Calu3 (cell line): ENCODE measurements around the gene TBC1D32. TPM values are rescaled to one million over a fixed set of nuclear protein-coding genes. Genes with fewer than 3 reads are reported as not detected.

Experiments used
- Bru-seq: library from RNA; stranded (reverse); fragments of 400-500 nt; gene quantifications from one replicate; lab custom pipeline; 2021; lab: Mats Ljungman, UMichigan
- BruChase-seq, 2 experiments: library from RNA; stranded (reverse); fragments of 400-500 nt; gene quantifications; one replicate each; lab custom pipeline; 2021; lab: Mats Ljungman, UMichigan
- BruUV-seq: library from RNA; stranded (reverse); fragments of 400-500 nt; replicated peaks from 2 replicates; lab custom pipeline; 2021; lab: Mats Ljungman, UMichigan
- CTCF ChIA-PET: fragments of 300-600 bp; sonication (Branson Sonifier 250); formaldehyde crosslinking; loops from one replicate; lab custom pipeline; 2022; ENCODE audit warnings: antibody characterized with exemption; lab: Charles Lee
- DNase-seq: peaks from one replicate; pipeline ENCODE4 v3.0.0; 2022
- H3K27ac Mint-ChIP-seq: one replicate; pipeline ENCODE4 v1.8.0; 2022; ENCODE audit warnings: mixed read lengths; ENCODE audit not compliant: unreplicated experiment
- H3K27me3 Mint-ChIP-seq: one replicate; pipeline ENCODE4 v1.8.0; 2022; ENCODE audit warnings: mixed read lengths; ENCODE audit not compliant: unreplicated experiment
- H3K36me3 Mint-ChIP-seq: one replicate; pipeline ENCODE4 v1.8.0; 2022; ENCODE audit warnings: mild to moderate bottlenecking, moderate library complexity, mixed read lengths; ENCODE audit not compliant: insufficient read depth, unreplicated experiment
- H3K4me1 Mint-ChIP-seq: one replicate; pipeline ENCODE4 v1.8.0; 2022; ENCODE audit warnings: mild to moderate bottlenecking, low read depth, mixed read lengths; ENCODE audit not compliant: unreplicated experiment
- H3K4me3 Mint-ChIP-seq: one replicate; pipeline ENCODE4 v1.8.0; 2022; ENCODE audit warnings: mild to moderate bottlenecking, low read depth, moderate library complexity, mixed read lengths; ENCODE audit not compliant: unreplicated experiment
- H3K9me3 Mint-ChIP-seq: one replicate; pipeline ENCODE4 v1.8.0; 2022; ENCODE audit warnings: low read depth, mixed read lengths; ENCODE audit not compliant: unreplicated experiment
- intact Hi-C: fragments of 100-400 bp; cut with micrococcal nuclease; formaldehyde crosslinking; loops from one replicate; pipeline ENCODE4 v1.10.0; 2022; ENCODE audit not compliant: unreplicated experiment
- long read RNA-seq: library from polyadenylated mRNA; stranded (forward); transcript quantifications from one replicate; pipeline ENCODE4 v2.0.0, GENCODE V29; 2022
- total RNA-seq: library from RNA; stranded (reverse); gene quantifications from 2 replicates; pipeline ENCODE4 v1.2.3, GENCODE V29; 2022
- TF ChIP-seq, protein P1 (sequence below): fragments of 200-600 bp; IDR thresholded peaks from one replicate; pipeline ENCODE4 v1.8.0; 2022; ENCODE audit warnings: antibody characterized with exemption; ENCODE audit not compliant: unreplicated experiment

TBC1D32 gene, protein sequence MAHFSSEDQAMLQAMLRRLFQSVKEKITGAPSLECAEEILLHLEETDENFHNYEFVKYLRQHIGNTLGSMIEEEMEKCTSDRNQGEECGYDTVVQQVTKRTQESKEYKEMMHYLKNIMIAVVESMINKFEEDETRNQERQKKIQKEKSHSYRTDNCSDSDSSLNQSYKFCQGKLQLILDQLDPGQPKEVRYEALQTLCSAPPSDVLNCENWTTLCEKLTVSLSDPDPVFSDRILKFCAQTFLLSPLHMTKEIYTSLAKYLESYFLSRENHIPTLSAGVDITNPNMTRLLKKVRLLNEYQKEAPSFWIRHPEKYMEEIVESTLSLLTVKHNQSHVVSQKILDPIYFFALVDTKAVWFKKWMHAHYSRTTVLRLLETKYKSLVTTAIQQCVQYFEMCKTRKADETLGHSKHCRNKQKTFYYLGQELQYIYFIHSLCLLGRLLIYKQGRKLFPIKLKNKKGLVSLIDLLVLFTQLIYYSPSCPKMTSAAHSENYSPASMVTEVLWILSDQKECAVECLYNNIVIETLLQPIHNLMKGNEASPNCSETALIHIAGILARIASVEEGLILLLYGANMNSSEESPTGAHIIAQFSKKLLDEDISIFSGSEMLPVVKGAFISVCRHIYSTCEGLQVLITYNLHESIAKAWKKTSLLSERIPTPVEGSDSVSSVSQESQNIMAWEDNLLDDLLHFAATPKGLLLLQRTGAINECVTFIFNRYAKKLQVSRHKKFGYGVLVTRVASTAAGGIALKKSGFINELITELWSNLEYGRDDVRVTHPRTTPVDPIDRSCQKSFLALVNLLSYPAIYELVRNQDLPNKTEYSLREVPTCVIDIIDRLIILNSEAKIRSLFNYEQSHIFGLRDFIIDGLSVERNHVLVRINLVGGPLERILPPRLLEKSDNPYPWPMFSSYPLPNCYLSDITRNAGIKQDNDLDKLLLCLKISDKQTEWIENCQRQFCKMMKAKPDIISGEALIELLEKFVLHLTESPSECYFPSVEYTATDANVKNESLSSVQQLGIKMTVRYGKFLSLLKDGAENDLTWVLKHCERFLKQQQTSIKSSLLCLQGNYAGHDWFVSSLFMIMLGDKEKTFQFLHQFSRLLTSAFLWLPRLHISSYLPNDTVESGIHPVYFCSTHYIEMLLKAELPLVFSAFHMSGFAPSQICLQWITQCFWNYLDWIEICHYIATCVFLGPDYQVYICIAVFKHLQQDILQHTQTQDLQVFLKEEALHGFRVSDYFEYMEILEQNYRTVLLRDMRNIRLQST
- 8.4 and 8.9 TPM in 2 replicates for total RNA-seq
- percentile 63 among the genes with signal in this experiment for Bru-seq, nascent RNA
- BruChase-seq, experiment 1, labeled RNA remaining after a 6-hour chase, result percentile 45 among the genes with signal in this experiment
- percentile 52 among the genes with signal in this experiment for BruChase-seq, experiment 2, labeled RNA remaining after a 2-hour chase
- long read RNA-seq, full-length matches to known transcripts, result 1 of 1 reads
- long read RNA-seq, partial matches to known transcripts, result 0 of 1 reads
- long read RNA-seq, other reads (novel, unspliced or antisense), result 0 of 1 reads

DNA sequence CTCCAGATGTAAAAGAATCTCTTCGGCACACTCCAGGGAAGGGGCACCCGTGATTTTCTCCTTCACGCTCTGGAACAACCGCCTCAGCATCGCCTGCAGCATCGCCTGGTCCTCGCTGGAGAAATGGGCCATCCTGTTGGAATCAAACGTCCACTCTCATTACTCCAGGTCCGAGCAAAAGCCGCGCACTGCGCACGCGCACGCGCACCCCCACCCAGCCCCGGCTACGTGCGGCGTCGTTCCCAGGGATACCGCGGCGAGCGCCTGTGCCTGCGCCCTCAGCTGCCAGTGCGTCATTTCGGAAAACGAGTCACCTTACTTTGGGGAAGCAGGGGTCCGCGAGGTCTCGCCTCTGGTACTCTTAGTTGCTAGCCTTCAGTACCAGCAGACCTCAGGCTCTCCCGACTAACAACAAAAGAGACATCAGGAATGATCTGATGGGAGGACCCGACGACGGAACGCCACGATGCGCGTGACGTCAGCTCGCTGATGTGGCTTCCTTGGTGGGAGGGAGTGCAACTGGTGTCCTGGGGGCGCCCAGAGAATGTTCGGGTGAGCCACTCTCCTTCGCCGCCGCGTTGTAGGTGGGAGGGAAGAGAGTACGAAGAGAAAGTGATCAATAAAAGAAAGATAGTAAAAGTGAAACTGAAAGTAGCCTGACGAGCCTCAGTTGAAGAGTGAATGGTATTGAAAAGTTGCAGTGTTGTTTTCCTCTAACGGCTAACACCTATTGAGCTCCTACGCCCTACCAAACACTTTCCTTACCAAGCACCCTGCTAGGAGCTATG lies at the start of gene TBC1D32:
Gene TBC1D32 (minus strand): TSS at position 182 of the 788 bp plus-strand sequence. CDS start 50 bp downstream, at position 132.
- CTCF ChIA-PET, result interaction anchor here (0.5 to 0.7 kb wide), 2 partner anchors 19 to 99 kb away, joined by 3 to 4 read pairs; no protein-coding TSS in a partner anchor
- intact Hi-C loops, result no loop called here
- peak within 1 kb of the TSS; percentile 91 for H3K27ac Mint-ChIP-seq
- peaks cover 16% of the 10 kb centered on the region for H3K4me1 Mint-ChIP-seq
- H3K36me3 Mint-ChIP-seq, result peaks cover 18% of the 10 kb centered on the region
- no peaks in the 10 kb centered on the region for H3K9me3 Mint-ChIP-seq
- H3K27me3 Mint-ChIP-seq, result no peaks in the 10 kb centered on the region
- H3K4me3 Mint-ChIP-seq, result peak within 1 kb of the TSS; percentile 75
- TF ChIP-seq, protein P1, sequence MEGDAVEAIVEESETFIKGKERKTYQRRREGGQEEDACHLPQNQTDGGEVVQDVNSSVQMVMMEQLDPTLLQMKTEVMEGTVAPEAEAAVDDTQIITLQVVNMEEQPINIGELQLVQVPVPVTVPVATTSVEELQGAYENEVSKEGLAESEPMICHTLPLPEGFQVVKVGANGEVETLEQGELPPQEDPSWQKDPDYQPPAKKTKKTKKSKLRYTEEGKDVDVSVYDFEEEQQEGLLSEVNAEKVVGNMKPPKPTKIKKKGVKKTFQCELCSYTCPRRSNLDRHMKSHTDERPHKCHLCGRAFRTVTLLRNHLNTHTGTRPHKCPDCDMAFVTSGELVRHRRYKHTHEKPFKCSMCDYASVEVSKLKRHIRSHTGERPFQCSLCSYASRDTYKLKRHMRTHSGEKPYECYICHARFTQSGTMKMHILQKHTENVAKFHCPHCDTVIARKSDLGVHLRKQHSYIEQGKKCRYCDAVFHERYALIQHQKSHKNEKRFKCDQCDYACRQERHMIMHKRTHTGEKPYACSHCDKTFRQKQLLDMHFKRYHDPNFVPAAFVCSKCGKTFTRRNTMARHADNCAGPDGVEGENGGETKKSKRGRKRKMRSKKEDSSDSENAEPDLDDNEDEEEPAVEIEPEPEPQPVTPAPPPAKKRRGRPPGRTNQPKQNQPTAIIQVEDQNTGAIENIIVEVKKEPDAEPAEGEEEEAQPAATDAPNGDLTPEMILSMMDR, result no peak
- BruUV-seq, result TSS peak; percentile 95
- DNase-seq, result peak; percentile 94

- DNase-seq, result no peak
- Mint-ChIP-seq H3K36me3 (no peaks in the 10 kb centered on the region), H3K4me3 (no peak overlapping the region), H3K27me3 (no peaks in the 10 kb centered on the region), H3K27ac (no peak overlapping the region), H3K9me3 (no peaks in the 10 kb centered on the region), H3K4me1 (no peaks in the 10 kb centered on the region)
- TF ChIP-seq, protein P1, result no peak
- CTCF ChIA-PET, result no interaction called here
- BruUV-seq, result no TSS peak
- intact Hi-C loops, result no loop called here
Measured at GRCh38 chr6:121383478-121383877, 49.2 kb upstream of the TBC1D32 start.

DNA sequence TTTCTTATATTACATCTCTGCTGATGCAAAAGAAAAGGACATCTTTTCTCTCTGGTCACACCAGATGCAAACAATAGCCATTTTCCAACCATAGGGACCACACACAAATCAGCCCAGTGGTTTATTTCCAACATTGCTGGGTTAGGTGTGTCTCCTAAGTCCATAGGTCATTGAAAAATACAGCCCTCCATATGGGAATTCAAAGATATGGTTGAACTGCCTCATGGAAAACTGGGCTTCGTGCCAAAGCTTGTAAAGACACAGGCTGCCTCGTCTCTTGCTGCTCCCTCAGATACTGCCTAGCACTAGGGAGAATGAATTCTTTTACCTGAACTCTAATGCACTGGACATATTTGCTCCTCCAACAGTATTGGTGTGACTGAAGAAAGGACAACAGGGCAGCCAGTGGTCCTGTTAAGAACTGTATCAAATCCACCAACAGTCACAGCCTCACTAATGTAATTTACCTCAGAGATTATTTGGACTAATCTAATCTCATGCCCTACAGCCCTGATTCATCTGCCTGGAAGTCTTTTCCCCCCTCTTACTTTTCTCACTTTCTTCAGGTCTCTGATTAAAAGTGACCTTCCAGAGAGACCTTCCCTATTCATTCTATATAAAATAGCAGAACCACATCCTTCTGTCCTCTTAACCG lies 48.3 kb upstream of the TBC1D32 start:
- H3K9me3 Mint-ChIP-seq, result no peaks in the 10 kb centered on the region
- CTCF ChIA-PET, result no interaction called here
- DNase-seq, result no peak
- no peaks in the 10 kb centered on the region for H3K4me1 Mint-ChIP-seq
- BruUV-seq, result no TSS peak
- TF ChIP-seq, protein P1, result no peak
- H3K27me3 Mint-ChIP-seq, result no peaks in the 10 kb centered on the region
- intact Hi-C loops, result no loop called here
- no peaks in the 10 kb centered on the region for H3K36me3 Mint-ChIP-seq
- no peak overlapping the region for H3K4me3 Mint-ChIP-seq
- no peak overlapping the region for H3K27ac Mint-ChIP-seq
